Measurements from ENCODE around the gene SLC38A4. TPM values are rescaled to one million over a fixed set of nuclear protein-coding genes. Genes with fewer than 3 reads are reported as not detected.

The SLC38A4 gene
- total RNA-seq, 1 experiment from 2014 or later = 0.96 TPM

DNA sequence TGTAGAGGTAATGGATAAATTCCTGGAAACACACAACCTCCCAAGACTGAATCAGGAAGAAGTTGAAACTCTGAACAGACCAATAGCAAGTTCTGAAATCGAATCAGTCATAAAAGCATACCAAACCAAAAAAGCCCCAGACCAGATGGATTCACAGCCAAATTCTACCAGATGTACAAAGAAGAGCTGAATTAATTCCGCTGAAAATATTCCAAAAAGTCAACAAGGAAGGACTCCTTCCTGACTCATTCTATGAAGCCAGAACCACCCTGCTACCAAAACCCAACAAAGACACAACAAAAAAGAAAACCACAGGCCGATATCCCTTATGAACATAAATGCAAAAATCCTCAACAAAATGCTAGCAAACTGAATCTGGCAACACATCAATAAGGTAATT, 81.5 kb downstream of the SLC38A4 start:
- peaks cover 20 to 21% of the 10 kb centered on the region in 2 experiments; a peak in 4 of 5 replicates for H3K9me3 Mint-ChIP-seq
- Histone ChIP-seq H2AFZ (ENCODE audit: low read length) (no peak overlapping the region), H3K23ac (ENCODE audit: insufficient read length, low read depth, low read length) (no peak overlapping the region), H2BK120ac (ENCODE audit: low read depth, low read length, poor library complexity, severe bottlenecking) (no peak overlapping the region), H2BK12ac (ENCODE audit: insufficient read length, low read depth, low read length) (no peak overlapping the region), H4K8ac (replicated peaks; ENCODE audit: insufficient read length, low read depth, low read length) (no peak overlapping the region), H3K27ac (ENCODE audit: insufficient read length, low read depth, low read length) (no peak overlapping the region), H3T11ph (ENCODE audit: low read length) (no peak overlapping the region), H4K91ac (ENCODE audit: insufficient read length, low read depth, low read length) (no peak overlapping the region), H3K56ac (ENCODE audit: insufficient read length, low read depth, low read length) (no peak overlapping the region), H3K9ac (ENCODE audit: extremely low read depth, insufficient read length, low read length) (no peak overlapping the region), H3K14ac (ENCODE audit: insufficient read depth, low read length) (no peak overlapping the region), H2AK5ac (ENCODE audit: insufficient read length, low read length) (no peak overlapping the region), H4K20me1 (ENCODE audit: control insufficient read depth, insufficient read depth, insufficient read length) (no peaks in the 10 kb centered on the region), H3K4ac (ENCODE audit: low read depth, low read length) (no peak overlapping the region), H3K79me2 (ENCODE audit: insufficient read depth, low read length) (no peaks in the 10 kb centered on the region), H3K27me3 (ENCODE audit: insufficient read depth, low read length) (no peaks in the 10 kb centered on the region), H3K18ac (ENCODE audit: insufficient read length, low read depth, low read length) (no peak overlapping the region), H3K79me1 (ENCODE audit: insufficient read depth, low read depth, low read length, poor library complexity, severe bottlenecking) (no peaks in the 10 kb centered on the region), H2BK20ac (ENCODE audit: low read depth, low read length, poor library complexity, severe bottlenecking) (no peak overlapping the region), H3K4me2 (ENCODE audit: insufficient read depth, insufficient read length, low read length) (no peak overlapping the region), H3K23me2 (ENCODE audit: insufficient read length, low read depth, low read length, poor library complexity, severe bottlenecking) (no peaks in the 10 kb centered on the region), H3K4me1 (ENCODE audit: insufficient read depth, low read length) (no peaks in the 10 kb centered on the region), H2BK15ac (ENCODE audit: low read depth, low read length) (no peak overlapping the region), H2BK5ac (ENCODE audit: insufficient read length, low read length) (no peak overlapping the region), H4K5ac (ENCODE audit: insufficient read length, low read depth, low read length) (no peak overlapping the region), H3K9me3 (ENCODE audit: control insufficient read depth, low read depth, low read length) (no peaks in the 10 kb centered on the region)
- DNase-seq = no peak
- TF ChIP-seq, protein P1, sequence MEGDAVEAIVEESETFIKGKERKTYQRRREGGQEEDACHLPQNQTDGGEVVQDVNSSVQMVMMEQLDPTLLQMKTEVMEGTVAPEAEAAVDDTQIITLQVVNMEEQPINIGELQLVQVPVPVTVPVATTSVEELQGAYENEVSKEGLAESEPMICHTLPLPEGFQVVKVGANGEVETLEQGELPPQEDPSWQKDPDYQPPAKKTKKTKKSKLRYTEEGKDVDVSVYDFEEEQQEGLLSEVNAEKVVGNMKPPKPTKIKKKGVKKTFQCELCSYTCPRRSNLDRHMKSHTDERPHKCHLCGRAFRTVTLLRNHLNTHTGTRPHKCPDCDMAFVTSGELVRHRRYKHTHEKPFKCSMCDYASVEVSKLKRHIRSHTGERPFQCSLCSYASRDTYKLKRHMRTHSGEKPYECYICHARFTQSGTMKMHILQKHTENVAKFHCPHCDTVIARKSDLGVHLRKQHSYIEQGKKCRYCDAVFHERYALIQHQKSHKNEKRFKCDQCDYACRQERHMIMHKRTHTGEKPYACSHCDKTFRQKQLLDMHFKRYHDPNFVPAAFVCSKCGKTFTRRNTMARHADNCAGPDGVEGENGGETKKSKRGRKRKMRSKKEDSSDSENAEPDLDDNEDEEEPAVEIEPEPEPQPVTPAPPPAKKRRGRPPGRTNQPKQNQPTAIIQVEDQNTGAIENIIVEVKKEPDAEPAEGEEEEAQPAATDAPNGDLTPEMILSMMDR (conservative IDR thresholded peaks at IDR 0.05) = no peak
- WGBS (ENCODE audit: extremely low coverage, insufficient read length, low lambda C conversion rate) = no CpG with 5 or more reads among the region's 3 CpGs
- H3K4me1 Mint-ChIP-seq = no peaks in the 10 kb centered on the region
- no peak overlapping the region for H3K27ac Mint-ChIP-seq
- peaks cover 0 to 5% (median 0%) of the 10 kb centered on the region in 3 experiments; a peak in 3 of 7 replicates for H3K36me3 Mint-ChIP-seq (ENCODE audit: insufficient read depth in 1 of 3, low read depth in 3 of 3)
- no peaks in the 10 kb centered on the region; the same call in 1 of the 2 replicates for H3K27me3 Mint-ChIP-seq (ENCODE audit: low read depth)
- no peak overlapping the region for H3K4me3 Mint-ChIP-seq
